Fibroblast of gingiva (primary cell): Measurements from ENCODE around the gene C16orf89.
"Not testable (repeated sequence)": the region's sequence is repeated elsewhere in the genome, so short reads cannot be mapped to it uniquely, and the experiment has no call there.

Source experiments
- DNase-seq: peaks from one replicate; pipeline ENCODE4 v3.0.0-alpha.2; 2011; ENCODE audit warnings: low read depth

The C16orf89 gene

GRCh38 chr16:5084802-5085201 is 19.0 kb upstream of the C16orf89 start:
- DNase-seq = peak; percentile 23

- DNase-seq = not testable (repeated sequence)
Observed at GRCh38 chr16:5084099-5084731, 18.5 kb upstream of the C16orf89 start.

GRCh38 chr16:5083646-5084045 is 17.9 kb upstream of the C16orf89 start:
- DNase-seq = not testable (repeated sequence)

GRCh38 chr16:5080996-5081395 is 15.2 kb upstream of the C16orf89 start:
- not testable (repeated sequence) for DNase-seq

GRCh38 chr16:5080461-5080860 is 14.7 kb upstream of the C16orf89 start:
- not testable (repeated sequence) for DNase-seq

- DNase-seq = no peak
Observed at GRCh38 chr16:5078626-5079025, 12.9 kb upstream of the C16orf89 start.

- DNase-seq = no peak
Observed at GRCh38 chr16:5077304-5077703, 11.5 kb upstream of the C16orf89 start.

GRCh38 chr16:5075637-5076036 is 9.9 kb upstream of the C16orf89 start:
- DNase-seq = no peak

GRCh38 chr16:5073771-5074170 is 8.0 kb upstream of the C16orf89 start:
- not testable (repeated sequence) for DNase-seq

GRCh38 chr16:5073279-5073629 is 7.5 kb upstream of the C16orf89 start:
- no peak for DNase-seq

GRCh38 chr16:5072334-5073278 is 6.8 kb upstream of the C16orf89 start:
- no peak for DNase-seq

- DNase-seq = peak; percentile 84
Observed at GRCh38 chr16:5071681-5072333, 6.1 kb upstream of the C16orf89 start, which contains the start of gene ALG1. ALG1 (plus strand) TSS chr16:5071843; CDS start chr16:5071850, 7 bp downstream.

GRCh38 chr16:5071341-5071680 is 5.6 kb upstream of the C16orf89 start:
- no peak for DNase-seq

- no peak for DNase-seq
Observed at GRCh38 chr16:5070431-5071186, 4.9 kb upstream of the C16orf89 start.

GRCh38 chr16:5069854-5070253 is 4.1 kb upstream of the C16orf89 start:
- no peak for DNase-seq

- no peak for DNase-seq
Observed at GRCh38 chr16:5069048-5069447, 3.3 kb upstream of the C16orf89 start.

GRCh38 chr16:5066511-5066910 is 755 bp upstream of the C16orf89 start:
- DNase-seq = no peak

GRCh38 chr16:5065326-5065725 is 430 bp downstream of the C16orf89 start:
- DNase-seq = no peak

GRCh38 chr16:5064915-5065314 is 841 bp downstream of the C16orf89 start:
- DNase-seq = no peak

GRCh38 chr16:5062790-5063765 is 2.7 kb downstream of the C16orf89 start:
- DNase-seq = no peak

- no peak for DNase-seq
Observed at GRCh38 chr16:5062051-5062450, 3.7 kb downstream of the C16orf89 start.
